GM19239 (cell line): ENCODE results near the gene OXGR1.
"Not testable (repeated sequence)": the region's sequence is repeated elsewhere in the genome, so short reads cannot be mapped to it uniquely, and the experiment has no call there.

Experiments used
- DNase-seq: peaks from one replicate; pipeline ENCODE4 v3.0.0; 2011; ENCODE audit warnings: low spot score; ENCODE audit not compliant: insufficient read length
- FAIRE-seq: peaks from 2 replicates; lab custom pipeline; 2011; peaks lifted over from hg19 to GRCh38; lab: Jason Lieb, UNC

The OXGR1 gene

GRCh38 chr13:96994017-96994857 lies at the start of gene OXGR1:
Gene OXGR1, minus strand, starts transcription at chr13:96994476. Its CDS starts 6,717 bp downstream, at chr13:96987759.
- FAIRE-seq (no peak), DNase-seq (no peak)

GRCh38 chr13:97043302-97043701 lies 49.0 kb upstream of the OXGR1 start:
- no peak for DNase-seq
- FAIRE-seq, result no peak

DNA sequence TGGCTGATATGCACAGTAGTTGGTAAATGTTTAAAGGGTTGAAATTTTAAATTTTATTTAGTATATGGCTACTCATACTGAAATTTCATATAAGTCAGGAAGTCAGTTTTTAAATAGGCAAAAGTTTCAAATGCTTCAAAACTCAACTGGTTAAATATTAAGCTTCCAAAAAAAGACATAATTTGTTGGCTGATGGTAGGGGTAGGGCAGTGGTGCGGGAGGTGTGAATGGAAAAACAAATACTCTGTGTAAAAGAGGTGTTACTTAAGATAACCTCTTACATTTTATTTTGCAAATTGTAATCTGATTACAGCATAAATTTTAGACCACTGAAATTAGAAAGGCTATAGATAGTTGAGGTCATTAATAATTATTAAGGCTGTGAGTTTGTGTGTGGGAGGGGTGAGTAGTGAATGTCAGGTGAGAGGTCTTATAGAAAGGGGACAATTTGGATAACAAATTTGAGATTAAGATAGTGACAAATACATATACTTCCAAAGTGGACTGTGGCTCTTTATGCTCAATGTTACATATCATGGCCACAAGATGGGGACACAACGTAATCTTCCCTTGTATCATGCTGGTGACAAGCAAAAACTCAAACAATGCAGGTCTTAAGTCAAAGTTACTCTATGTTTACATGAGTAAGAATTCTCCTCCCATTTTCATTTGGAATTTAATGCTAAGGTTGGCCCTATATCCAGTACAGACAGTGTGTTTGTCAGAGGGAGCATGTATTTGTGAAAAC lies 36.6 kb upstream of the OXGR1 start:
- DNase-seq, result no peak
- peak; percentile 61 for FAIRE-seq

- FAIRE-seq (peak; percentile 71), DNase-seq (peak; percentile 18)
Measured at GRCh38 chr13:97028441-97029299, 34.4 kb upstream of the OXGR1 start.

DNA sequence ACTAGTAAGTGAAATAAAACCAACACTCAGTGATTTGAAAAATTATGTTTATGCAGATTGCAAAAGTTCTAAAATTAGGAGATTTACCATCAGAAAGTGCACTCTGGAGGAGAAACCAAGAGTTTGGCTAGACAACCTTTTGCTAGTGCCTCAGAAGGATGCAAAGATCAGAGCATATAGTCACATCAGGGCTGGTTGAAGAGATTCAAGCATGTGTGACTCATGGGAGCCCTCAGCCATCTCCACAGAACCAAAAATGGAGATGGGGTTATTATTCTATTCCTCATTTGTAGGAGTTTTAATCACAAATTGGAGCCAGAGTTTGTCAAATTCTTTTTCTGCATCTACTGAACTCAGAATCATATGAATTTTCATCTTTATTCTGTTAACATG lies 32.9 kb upstream of the OXGR1 start:
- no peak for FAIRE-seq
- DNase-seq, result no peak

- FAIRE-seq, result no peak
- no peak for DNase-seq
Measured at GRCh38 chr13:97026531-97027161, 32.4 kb upstream of the OXGR1 start.

DNA sequence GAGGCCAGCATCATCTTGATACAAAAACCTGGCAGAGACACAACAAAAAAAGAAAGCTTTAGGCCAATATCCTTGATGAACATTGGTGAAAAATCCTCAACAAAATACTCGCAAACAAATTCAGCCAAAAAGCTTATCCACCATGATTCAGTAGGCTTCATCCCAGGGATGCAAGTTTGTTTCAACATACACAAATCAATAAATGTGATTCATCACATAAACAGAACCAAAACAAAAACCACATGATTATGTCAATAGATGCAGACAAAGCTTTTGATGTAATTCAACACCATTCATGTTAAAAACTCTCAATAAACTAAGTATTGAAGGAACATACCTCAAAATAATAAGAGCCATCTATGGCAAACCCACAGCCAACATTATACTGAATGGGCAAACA lies 29.5 kb upstream of the OXGR1 start:
- FAIRE-seq, DNase-seq: not testable (repeated sequence)

DNA sequence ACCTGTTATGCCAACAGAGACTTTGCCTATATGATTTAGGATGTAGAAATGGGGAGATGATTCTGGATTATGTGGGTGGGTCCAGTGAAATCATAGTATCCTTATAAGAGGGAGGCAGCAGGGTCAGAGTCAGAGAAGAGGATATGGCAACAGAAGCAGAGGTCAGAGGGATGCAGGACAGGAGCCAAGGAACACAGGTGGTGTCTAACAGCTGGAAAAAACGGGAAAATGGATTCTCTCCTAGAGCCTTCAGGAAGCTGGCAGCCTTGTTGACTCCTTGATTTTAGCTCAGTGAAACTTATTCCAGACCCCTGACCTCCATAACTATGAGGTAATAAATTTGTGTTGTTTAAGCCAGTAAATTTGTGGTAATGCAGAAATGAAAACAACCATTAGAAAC lies 28.8 kb upstream of the OXGR1 start:
- FAIRE-seq (no peak), DNase-seq (no peak)

DNA sequence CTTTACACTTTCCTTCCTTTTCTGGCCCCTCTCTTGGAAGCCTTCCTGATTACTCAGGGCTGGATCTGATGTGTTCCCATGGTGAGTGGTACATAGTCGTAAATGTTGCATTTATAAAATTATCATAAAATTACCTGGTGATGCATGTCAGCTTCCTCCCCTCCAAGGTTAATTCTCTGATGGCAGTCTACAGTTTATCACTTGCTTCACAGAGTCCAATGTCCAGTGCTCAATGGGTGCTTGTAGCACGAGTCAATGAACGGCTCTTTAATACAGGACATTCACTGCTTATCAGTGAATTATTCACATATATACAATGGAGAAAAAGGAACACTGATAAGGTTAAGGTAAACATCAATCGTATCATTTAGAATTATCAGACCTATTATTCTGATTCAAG lies 27.0 kb upstream of the OXGR1 start:
- DNase-seq (no peak), FAIRE-seq (no peak)

DNA sequence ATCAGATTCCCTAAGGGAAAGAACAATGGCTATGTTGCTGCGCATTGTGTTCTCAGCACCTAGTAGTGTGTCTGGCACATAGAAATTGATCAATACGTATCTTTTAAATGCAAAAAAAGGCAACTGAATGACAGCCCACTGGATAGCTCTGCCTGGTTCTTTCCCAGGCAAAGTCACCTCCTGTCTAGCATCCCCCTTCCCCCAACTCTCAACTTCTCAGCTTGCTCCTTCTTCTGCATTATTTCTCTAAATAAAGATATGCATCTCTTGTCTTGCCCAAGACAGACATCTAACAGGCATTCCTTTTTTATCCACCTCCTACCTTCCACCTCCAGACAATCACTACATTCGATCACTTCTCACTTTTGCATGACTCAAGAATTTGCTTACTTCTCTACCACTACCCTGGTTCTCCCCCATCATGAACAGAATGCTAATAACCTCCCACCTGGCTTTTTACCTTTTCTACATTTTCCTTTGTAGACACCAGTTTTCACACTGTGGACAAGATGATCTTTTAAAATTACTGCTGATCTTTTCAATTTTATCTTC lies 26.5 kb upstream of the OXGR1 start:
- DNase-seq, result no peak
- no peak for FAIRE-seq

DNA sequence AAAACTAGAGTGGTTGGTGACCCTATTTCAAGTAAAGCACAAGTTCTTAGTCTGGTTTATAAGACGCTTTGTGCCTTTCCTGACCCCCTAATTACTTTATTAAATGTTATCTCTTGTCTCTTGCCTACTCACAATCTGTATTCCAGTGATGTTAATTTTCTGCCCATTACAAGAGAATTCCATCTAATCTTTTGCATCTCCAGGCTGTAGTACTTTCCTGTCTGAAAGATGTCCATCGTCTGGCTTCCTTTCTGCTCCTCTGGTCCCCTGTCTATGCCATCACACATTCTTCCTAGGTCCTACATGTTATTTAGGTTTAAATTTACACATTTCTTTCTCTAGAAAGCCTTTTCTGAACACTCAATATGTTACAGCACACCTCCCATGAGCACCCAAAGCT lies 25.9 kb upstream of the OXGR1 start:
- DNase-seq (no peak), FAIRE-seq (no peak)

DNA sequence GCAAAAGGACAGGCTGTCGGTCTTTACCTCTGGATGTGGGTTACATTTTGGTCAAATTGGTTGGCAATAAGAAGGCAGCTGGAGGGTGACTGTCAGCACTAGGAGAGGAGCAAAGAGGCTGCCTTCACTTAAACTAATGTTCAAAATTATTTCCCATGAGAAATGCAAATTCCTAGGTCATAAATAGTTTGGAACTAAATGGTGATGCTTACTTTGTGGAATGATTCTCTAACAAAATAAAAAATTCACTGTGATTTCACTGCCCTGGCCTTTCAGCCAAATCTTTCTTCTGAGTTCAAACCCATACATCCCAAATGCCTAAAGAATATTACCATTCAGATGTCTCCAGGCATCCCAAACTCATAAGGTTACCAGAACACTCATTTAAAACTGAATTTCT lies 25.0 kb upstream of the OXGR1 start:
- no peak for FAIRE-seq
- no peak for DNase-seq

GRCh38 chr13:97018029-97018819 lies 23.9 kb upstream of the OXGR1 start:
- FAIRE-seq (peak; percentile 91), DNase-seq (peak; percentile 18)

DNA sequence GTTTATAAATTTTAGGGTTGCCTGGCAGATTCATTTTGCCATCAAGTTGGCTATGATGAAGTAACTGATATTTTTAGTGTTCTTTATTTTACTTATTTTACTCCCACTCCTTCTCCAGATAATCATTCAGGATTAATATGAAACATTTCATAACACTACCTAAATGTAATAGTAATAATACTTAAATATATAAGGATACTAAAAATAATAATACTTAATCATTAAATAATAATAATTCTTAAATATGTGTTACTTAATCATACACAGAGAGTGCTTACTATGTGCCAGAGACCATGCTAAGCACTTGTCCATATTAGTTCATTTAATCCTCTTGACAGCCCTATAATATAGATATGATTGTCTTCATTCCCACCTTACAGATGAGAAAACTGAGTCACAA lies 23.0 kb upstream of the OXGR1 start:
- DNase-seq, result no peak
- FAIRE-seq, result no peak

- DNase-seq, result no peak
- FAIRE-seq, result no peak
Measured at GRCh38 chr13:97015661-97016350, 21.5 kb upstream of the OXGR1 start.

- DNase-seq, result no peak
- no peak for FAIRE-seq
Measured at GRCh38 chr13:97012251-97013048, 18.2 kb upstream of the OXGR1 start.

- FAIRE-seq (no peak), DNase-seq (no peak)
Measured at GRCh38 chr13:97011446-97012131, 17.3 kb upstream of the OXGR1 start.
